SJSA1 (cell line): ENCODE data around the gene STIM1. TPM values are rescaled to one million over a fixed set of nuclear protein-coding genes. Genes with fewer than 3 reads are reported as not detected.
A peak's percentile ranks its signal among the peaks of the same experiment; 100 is the strongest.
"Not testable (repeated sequence)": the region's sequence is repeated elsewhere in the genome, so short reads cannot be mapped to it uniquely, and the experiment has no call there.

Experiments
- DNase-seq, 2 experiments: peaks; one replicate each; pipeline ENCODE4 v3.0.0-alpha.2; 2015 to 2020; ENCODE audit warnings: low spot score in 2 of 2, low read depth in 1 of 2
- H3K27ac ChIP-seq: fragments of 250-450 bp; sonication (Bioruptor Pico); 2 replicates; pipeline ENCODE4 v1.5.1; 2020; ENCODE audit warnings: mild to moderate bottlenecking, moderate library complexity
- H3K27me3 ChIP-seq: fragments of 250-450 bp; sonication (Bioruptor Pico); replicated peaks from 2 replicates; pipeline ENCODE4 v1.5.1; 2020; ENCODE audit warnings: mild to moderate bottlenecking, moderate library complexity
- H3K36me3 ChIP-seq: fragments of 250-450 bp; sonication (Bioruptor Pico); 2 replicates; pipeline ENCODE4 v1.5.1; 2020; ENCODE audit warnings: mild to moderate bottlenecking
- H3K4me1 ChIP-seq: fragments of 250-450 bp; sonication (Bioruptor Pico); replicated peaks from 2 replicates; pipeline ENCODE4 v1.6.1; 2021; ENCODE audit warnings: mild to moderate bottlenecking
- H3K4me3 ChIP-seq: fragments of 250-450 bp; sonication (Bioruptor Pico); 2 replicates; pipeline ENCODE4 v1.5.1; 2020; ENCODE audit warnings: mild to moderate bottlenecking
- H3K9me3 ChIP-seq: fragments of 250-450 bp; sonication (Bioruptor Pico); replicated peaks from 2 replicates; pipeline ENCODE4 v1.5.1; 2020; ENCODE audit warnings: mild to moderate bottlenecking
- total RNA-seq: library from RNA; depleted of rRNA; stranded (reverse); fragments of >200 nt; shearing (Covaris generic); gene quantifications from 2 replicates; pipeline ENCODE4 v1.2.3, GENCODE V29; 2014

The STIM1 gene
- total RNA-seq, 1 experiment from 2014 or later, result 87.2 TPM

DNA sequence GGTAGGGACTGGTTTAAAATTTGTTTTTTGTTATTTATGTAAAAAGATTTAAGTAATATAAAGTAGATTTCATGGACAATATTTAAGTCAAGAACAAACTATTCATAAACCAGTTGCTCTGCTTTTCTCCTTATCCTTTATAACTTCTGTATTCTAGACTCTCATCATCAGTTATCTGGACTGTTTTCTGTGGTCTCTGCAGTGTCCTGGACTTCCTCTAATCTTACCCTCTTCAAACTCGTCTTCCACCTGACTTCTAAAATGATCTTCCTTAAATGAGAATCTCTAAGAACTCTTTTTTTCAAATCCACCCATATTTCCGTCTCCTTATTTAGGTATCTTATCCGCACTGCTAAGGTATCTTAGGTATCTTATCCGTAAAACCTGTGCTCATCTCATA, 247.2 kb downstream of the STIM1 start:
- Histone ChIP-seq H3K4me3 (no peak overlapping the region), H3K9me3 (no peaks in the 10 kb centered on the region), H3K4me1 (peaks cover 4% of the 10 kb centered on the region), H3K27ac (no peak overlapping the region), H3K36me3 (peaks cover 80% of the 10 kb centered on the region), H3K27me3 (no peaks in the 10 kb centered on the region)
- DNase-seq, result no peak

DNA sequence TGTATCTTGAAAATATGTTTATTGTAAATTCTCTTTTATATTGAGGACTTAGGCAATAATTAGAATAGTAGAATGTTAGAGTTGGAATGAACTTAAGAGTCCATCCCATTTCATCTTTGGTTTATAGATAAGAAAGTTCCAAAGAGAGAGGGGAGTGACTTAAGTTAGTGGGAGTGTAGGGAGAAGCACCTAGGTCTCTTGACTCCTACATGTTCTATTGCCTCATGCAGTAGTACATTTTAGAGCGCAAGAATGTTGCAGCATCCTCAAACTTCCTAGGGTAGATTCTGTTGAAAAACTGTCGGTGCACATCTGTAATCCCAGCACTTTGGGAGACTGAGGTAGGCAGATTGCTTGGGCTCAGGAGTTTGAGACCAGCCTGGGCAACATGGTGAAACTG, 247.8 kb downstream of the STIM1 start:
- no peaks in the 10 kb centered on the region for H3K4me1 ChIP-seq
- no peaks in the 10 kb centered on the region for H3K27me3 ChIP-seq
- H3K27ac ChIP-seq, result no peak overlapping the region
- no peaks in the 10 kb centered on the region for H3K9me3 ChIP-seq
- H3K4me3 ChIP-seq, result no peak overlapping the region
- H3K36me3 ChIP-seq, result peaks cover 86% of the 10 kb centered on the region
- DNase-seq, result no peak

- Histone ChIP-seq H3K9me3 (no peaks in the 10 kb centered on the region), H3K36me3 (peaks cover 83% of the 10 kb centered on the region), H3K4me3 (no peak overlapping the region), H3K4me1 (no peaks in the 10 kb centered on the region), H3K27ac (no peak overlapping the region), H3K27me3 (no peaks in the 10 kb centered on the region)
- no peak for DNase-seq
Observed at GRCh38 chr11:4105916-4106315, 250.5 kb downstream of the STIM1 start.

- no peak overlapping the region for H3K4me3 ChIP-seq
- H3K27ac ChIP-seq, result no peak overlapping the region
- no peaks in the 10 kb centered on the region for H3K9me3 ChIP-seq
- H3K4me1 ChIP-seq, result no peaks in the 10 kb centered on the region
- no peaks in the 10 kb centered on the region for H3K27me3 ChIP-seq
- peaks cover 91% of the 10 kb centered on the region for H3K36me3 ChIP-seq
- DNase-seq, result no peak
Observed at GRCh38 chr11:4111834-4112233, 256.4 kb downstream of the STIM1 start.

- Histone ChIP-seq H3K9me3 (no peaks in the 10 kb centered on the region), H3K36me3 (peaks cover 92% of the 10 kb centered on the region), H3K4me1 (no peaks in the 10 kb centered on the region), H3K27ac (no peak overlapping the region), H3K27me3 (no peaks in the 10 kb centered on the region), H3K4me3 (no peak overlapping the region)
- DNase-seq, result no peak
Observed at GRCh38 chr11:4115128-4115527, 259.7 kb downstream of the STIM1 start.

GRCh38 chr11:4118107-4118506, 262.6 kb downstream of the STIM1 start:
- no peak for DNase-seq
- Histone ChIP-seq H3K9me3 (no peaks in the 10 kb centered on the region), H3K27ac (no peak overlapping the region), H3K36me3 (peaks cover 92% of the 10 kb centered on the region), H3K4me3 (no peak overlapping the region), H3K27me3 (no peaks in the 10 kb centered on the region), H3K4me1 (no peaks in the 10 kb centered on the region)

- DNase-seq, result no peak
- no peaks in the 10 kb centered on the region for H3K27me3 ChIP-seq
- no peaks in the 10 kb centered on the region for H3K4me1 ChIP-seq
- H3K27ac ChIP-seq, result no peak overlapping the region
- no peak overlapping the region for H3K4me3 ChIP-seq
- H3K9me3 ChIP-seq, result no peaks in the 10 kb centered on the region
- H3K36me3 ChIP-seq, result peaks cover 99% of the 10 kb centered on the region
Observed at GRCh38 chr11:4123218-4123617, 267.8 kb downstream of the STIM1 start.

DNA sequence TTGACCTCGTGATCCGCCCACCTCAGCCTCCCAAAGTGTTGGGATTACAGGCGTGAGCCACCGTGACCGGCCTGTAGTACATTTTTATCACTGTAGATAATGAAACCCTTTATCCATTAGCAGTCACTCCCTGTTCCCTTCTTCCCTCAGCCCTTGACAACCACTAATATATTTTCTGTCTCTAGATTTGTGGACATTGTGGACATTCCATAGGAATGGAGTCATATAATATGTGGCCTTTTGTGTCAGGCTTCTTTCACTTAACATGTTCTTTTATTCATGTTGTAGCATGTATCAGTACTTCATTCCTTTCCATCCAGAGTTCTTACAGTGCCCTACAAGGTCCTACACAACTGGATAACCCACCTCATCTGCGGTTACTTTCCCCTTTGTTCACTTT, 269.7 kb downstream of the STIM1 start:
- Histone ChIP-seq H3K27me3 (no peaks in the 10 kb centered on the region; the same call in 1 of the 2 replicates), H3K27ac (no peak overlapping the region), H3K9me3 (no peaks in the 10 kb centered on the region), H3K4me1 (no peaks in the 10 kb centered on the region), H3K36me3 (peaks cover 96% of the 10 kb centered on the region), H3K4me3 (no peak overlapping the region)
- peak in 1 of 2 experiments; percentile 17 for DNase-seq

GRCh38 chr11:4127357-4127756, 271.9 kb downstream of the STIM1 start:
- Histone ChIP-seq H3K4me3 (no peak overlapping the region), H3K27ac (no peak overlapping the region), H3K4me1 (no peaks in the 10 kb centered on the region), H3K36me3 (peaks cover 97% of the 10 kb centered on the region), H3K27me3 (no peaks in the 10 kb centered on the region; the same call in 1 of the 2 replicates), H3K9me3 (no peaks in the 10 kb centered on the region)
- DNase-seq, result no peak

DNA sequence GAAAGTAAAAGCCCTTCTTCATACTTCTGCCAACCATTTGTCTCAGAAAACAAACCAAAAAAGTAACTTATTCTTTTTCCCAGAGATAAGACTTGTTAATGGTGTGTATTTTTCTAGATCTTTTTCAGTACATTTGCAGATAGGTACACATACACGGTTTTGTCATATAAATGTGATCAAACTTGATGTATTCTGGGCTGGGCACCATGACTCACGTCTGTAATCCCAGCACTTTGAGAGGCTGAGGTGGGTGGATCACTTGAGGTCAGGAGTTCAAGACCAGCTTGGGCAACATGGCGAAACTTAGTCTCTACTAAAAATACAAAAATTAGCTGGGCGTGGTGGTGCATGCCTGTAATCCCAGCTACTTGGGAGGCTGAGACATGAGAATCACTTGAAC, 274.8 kb downstream of the STIM1 start:
- peaks cover 12% of the 10 kb centered on the region for H3K4me1 ChIP-seq
- H3K27me3 ChIP-seq, H3K9me3 ChIP-seq, H3K4me3 ChIP-seq, DNase-seq, H3K27ac ChIP-seq: not testable (repeated sequence)
- peaks cover 97% of the 10 kb centered on the region for H3K36me3 ChIP-seq

- Histone ChIP-seq H3K4me3 (no peak overlapping the region), H3K27ac (peak overlapping the region; percentile 57), H3K9me3 (peaks cover 4% of the 10 kb centered on the region; the same call in 1 of the 2 replicates), H3K27me3 (no peaks in the 10 kb centered on the region), H3K36me3 (peaks cover 80% of the 10 kb centered on the region), H3K4me1 (peaks cover 19% of the 10 kb centered on the region)
- DNase-seq, result peak in 1 of 2 experiments; percentile 63
Observed at GRCh38 chr11:4134806-4135205, 279.3 kb downstream of the STIM1 start.

DNA sequence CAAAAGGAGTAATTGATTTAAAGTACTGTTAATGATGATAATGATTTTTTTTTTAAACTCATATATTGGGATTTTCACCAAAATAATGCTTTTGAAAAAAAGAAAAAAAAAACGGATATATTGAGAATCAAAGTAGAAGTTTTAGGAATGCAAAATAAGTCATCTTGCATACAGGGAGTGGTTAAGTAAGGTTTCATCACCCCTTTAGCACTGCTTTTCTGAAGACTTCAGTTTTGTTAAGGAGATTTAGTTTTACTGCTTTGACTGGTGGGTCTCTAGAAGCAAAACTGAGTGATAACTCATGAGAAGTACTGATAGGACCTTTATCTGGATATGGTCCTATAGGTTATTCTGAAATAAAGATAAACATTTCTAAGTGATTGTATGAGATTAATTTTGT, 283.0 kb downstream of the STIM1 start:
- no peaks in the 10 kb centered on the region for H3K27me3 ChIP-seq
- no peak for DNase-seq
- H3K36me3 ChIP-seq, result peaks cover 81% of the 10 kb centered on the region
- H3K4me3 ChIP-seq, result no peak overlapping the region
- no peak overlapping the region for H3K27ac ChIP-seq
- H3K9me3 ChIP-seq, result peaks cover 4% of the 10 kb centered on the region; the same call in 1 of the 2 replicates
- H3K4me1 ChIP-seq, result peaks cover 19% of the 10 kb centered on the region

DNA sequence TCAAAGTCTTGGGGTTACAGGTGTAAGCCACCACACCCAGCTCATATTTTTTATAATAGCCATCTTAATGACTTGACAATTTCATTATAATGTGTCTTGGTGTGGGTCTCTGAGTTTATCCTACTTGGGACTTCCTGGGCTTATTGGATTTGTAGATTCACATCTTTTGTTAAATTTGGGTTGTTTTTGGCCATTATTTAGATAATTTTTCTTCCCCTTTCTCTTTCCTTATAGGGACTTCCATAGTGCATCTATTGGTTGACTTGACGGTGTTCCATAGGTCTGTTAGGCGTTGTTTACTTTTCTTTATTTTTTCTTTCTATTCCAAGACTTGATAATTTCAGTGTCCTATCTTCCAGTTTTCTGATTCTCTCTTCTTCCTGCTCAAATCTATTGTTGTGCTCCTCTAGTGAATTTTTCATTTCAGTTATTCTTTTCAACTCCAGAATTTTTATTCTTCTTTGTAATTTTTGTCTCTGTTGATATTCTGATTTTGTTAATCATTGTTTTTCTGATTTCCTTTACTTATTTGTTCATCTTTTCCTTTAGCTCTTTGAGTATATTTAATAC, 284.7 kb downstream of the STIM1 start:
- H3K36me3 ChIP-seq, result peaks cover 72% of the 10 kb centered on the region
- no peak overlapping the region for H3K4me3 ChIP-seq
- no peaks in the 10 kb centered on the region for H3K27me3 ChIP-seq
- H3K27ac ChIP-seq, result no peak overlapping the region
- no peak for DNase-seq
- H3K4me1 ChIP-seq, result peaks cover 7% of the 10 kb centered on the region
- peaks cover 4% of the 10 kb centered on the region for H3K9me3 ChIP-seq
